CD14-positive monocyte (primary cell): ENCODE results near the gene CNTN1. TPM values are rescaled to one million over a fixed set of nuclear protein-coding genes. Genes with fewer than 3 reads are reported as not detected.

Experiments
- DNase-seq, 3 donors: peaks; one replicate each; pipeline ENCODE4 v3.0.0-alpha.2; 2011 to 2022
- H2AFZ ChIP-seq: 2 replicates; pipeline ENCODE4 v1.6.0; 2012; ENCODE audit warnings: mild to moderate bottlenecking, low read depth, low read length, inconsistent platforms; ENCODE audit not compliant: insufficient read depth, poor library complexity, severe bottlenecking
- H3K27ac ChIP-seq, 2 donors: 1 replicate in 1 of 2; 2 replicates in 1 of 2; pipeline ENCODE4 v1.5.1; 2012 to 2013; ENCODE audit warnings: low read length in 2 of 2, control low read depth in 1 of 2, inconsistent platforms in 1 of 2, low read depth in 1 of 2, mild to moderate bottlenecking in 1 of 2
- H3K27me3 ChIP-seq, 2 donors: one replicate each; pipeline versions ENCODE4 v1.6.0 to v1.6.1; 2011 to 2013; ENCODE audit warnings: low read length in 2 of 2; ENCODE audit not compliant: control insufficient read depth in 2 of 2, insufficient read depth in 2 of 2
- H3K36me3 ChIP-seq, 2 donors: replicated peaks in 1 of 2; 1 replicate in 1 of 2; 2 replicates in 1 of 2; pipeline versions ENCODE4 v1.5.1 to v1.6.1; 2012 to 2013; ENCODE audit warnings: low read length in 2 of 2, control low read depth in 1 of 2, inconsistent platforms in 1 of 2, mild to moderate bottlenecking in 1 of 2; ENCODE audit not compliant: insufficient read depth in 2 of 2, control insufficient read depth in 1 of 2
- H3K4me1 ChIP-seq, 2 donors: 1 replicate in 1 of 2; 2 replicates in 1 of 2; pipeline versions ENCODE4 v1.5.1 to v1.6.1; 2012 to 2013; ENCODE audit warnings: low read length in 2 of 2, control low read depth in 1 of 2, inconsistent platforms in 1 of 2, mild to moderate bottlenecking in 1 of 2, moderate library complexity in 1 of 2; ENCODE audit not compliant: insufficient read depth in 2 of 2, control insufficient read depth in 1 of 2
- H3K4me2 ChIP-seq: replicated peaks from 2 replicates; pipeline ENCODE3; 2012; ENCODE audit warnings: low read length, moderate library complexity, mild to moderate bottlenecking; ENCODE audit not compliant: poor library complexity, severe bottlenecking; ENCODE audit errors: extremely low read depth
- H3K4me3 ChIP-seq, 3 experiments: fragments of 200-600 bp in 1 of 3; sonication (generic) in 1 of 3; replicated peaks in 1 of 3; 1 replicate in 2 of 3; 2 replicates in 1 of 3; pipeline ENCODE4 v1.5.1; 2011 to 2013; ENCODE audit warnings: low read length in 3 of 3, mild to moderate bottlenecking in 3 of 3, control low read depth in 2 of 3, low read depth in 2 of 3, inconsistent platforms in 1 of 3, moderate library complexity in 1 of 3
- H3K79me2 ChIP-seq: 2 replicates; pipeline ENCODE4 v1.6.0; 2012; ENCODE audit warnings: mild to moderate bottlenecking, control low read depth, inconsistent platforms, low read length, moderate library complexity; ENCODE audit not compliant: insufficient read depth
- H3K9ac ChIP-seq: 2 replicates; pipeline ENCODE4 v1.6.0; 2017; ENCODE audit warnings: low read length, mild to moderate bottlenecking; ENCODE audit not compliant: insufficient read depth, poor library complexity, severe bottlenecking
- H3K9me3 ChIP-seq, 2 donors: replicated peaks in 1 of 2; 1 replicate in 1 of 2; 2 replicates in 1 of 2; pipeline versions ENCODE4 v1.5.1 to v1.6.1; 2012 to 2013; ENCODE audit warnings: low read length in 2 of 2, control low read depth in 1 of 2; ENCODE audit not compliant: control insufficient read depth in 1 of 2, insufficient read depth in 1 of 2
- H4K20me1 ChIP-seq: 2 replicates; pipeline ENCODE4 v1.6.0; 2012; ENCODE audit warnings: mild to moderate bottlenecking, low read length, control low read depth, moderate library complexity; ENCODE audit not compliant: insufficient read depth
- H3K27ac Mint-ChIP-seq, 7 donors: one replicate each; pipeline ENCODE4 v1.8.0; 2020; ENCODE audit warnings: mild to moderate bottlenecking in 7 of 7, mixed read lengths in 7 of 7, moderate library complexity in 6 of 7, inconsistent platforms in 2 of 7
- H3K27me3 Mint-ChIP-seq, 3 donors: one replicate each; pipeline ENCODE4 v1.8.0; 2021 to 2022; ENCODE audit warnings: low read depth in 3 of 3, mild to moderate bottlenecking in 3 of 3, mixed read lengths in 3 of 3, moderate library complexity in 3 of 3, inconsistent platforms in 1 of 3
- H3K36me3 Mint-ChIP-seq, 2 donors: one replicate each; pipeline ENCODE4 v1.8.0; 2020; ENCODE audit warnings: mixed read lengths in 2 of 2, inconsistent platforms in 1 of 2, mild to moderate bottlenecking in 1 of 2
- H3K4me1 Mint-ChIP-seq: one replicate; pipeline ENCODE4 v1.8.0; 2020; ENCODE audit warnings: mild to moderate bottlenecking, mixed read lengths
- H3K4me3 Mint-ChIP-seq, 2 donors: one replicate each; pipeline ENCODE4 v1.8.0; 2020; ENCODE audit warnings: mild to moderate bottlenecking in 2 of 2, mixed read lengths in 2 of 2, moderate library complexity in 1 of 2
- H3K9me3 Mint-ChIP-seq, 7 donors: one replicate each; pipeline ENCODE4 v1.8.0; 2020 to 2022; ENCODE audit warnings: mixed read lengths in 7 of 7, mild to moderate bottlenecking in 6 of 7, moderate library complexity in 6 of 7, inconsistent platforms in 2 of 7
- CTCF ChIP-seq: fragments of 200-600 bp; IDR thresholded peaks from one replicate; pipeline ENCODE4 v1.8.0; 2022; ENCODE audit warnings: antibody characterized with exemption, mild to moderate bottlenecking
- intact Hi-C, 2 donors: fragments of 100-400 bp; cut with micrococcal nuclease; formaldehyde crosslinking; loops; one replicate each; pipeline versions ENCODE4 v1.15.0 to v1.15.1; 2023
- polyA plus RNA-seq, 3 donors: library from polyadenylated mRNA; depleted of rRNA in 1 of 3; unstranded in 2 of 3; stranded (reverse) in 1 of 3; fragments of 300-500 nt in 2 of 3; fragments of >200 nt in 1 of 3; fragmentation: Illumina TruSeq in 2 of 3; gene quantifications; 1 replicate in 2 of 3; 2 replicates in 1 of 3; pipeline ENCODE4 v1.2.3, GENCODE V29; 2012 to 2021

Gene CNTN1
- polyA plus RNA-seq, 3 donors: not detected

GRCh38 chr12:41121374-41121773 is 429.1 kb downstream of the CNTN1 start:
- Mint-ChIP-seq H3K4me3 (no peak overlapping the region), H3K27ac (no peak overlapping the region), H3K9me3 (peaks cover 0 to 3% (median 0%) of the 10 kb centered on the region in 7 donors), H3K36me3 (no peaks in the 10 kb centered on the region), H3K27me3 (no peaks in the 10 kb centered on the region), H3K4me1 (no peaks in the 10 kb centered on the region)
- Histone ChIP-seq H3K27me3 (no peaks in the 10 kb centered on the region), H3K4me1 (no peaks in the 10 kb centered on the region), H3K9ac (no peak overlapping the region), H4K20me1 (no peaks in the 10 kb centered on the region), H3K79me2 (no peaks in the 10 kb centered on the region), H3K4me3 (no peak overlapping the region), H3K27ac (no peak overlapping the region), H2AFZ (no peak overlapping the region), H3K9me3 (peaks cover 3 to 5% of the 10 kb centered on the region in 2 donors), H3K4me2 (no peak overlapping the region), H3K36me3 (no peaks in the 10 kb centered on the region)
- no peak for TF ChIP-seq CTCF
- no peak for DNase-seq
- intact Hi-C loops: no loop called here
